ENCODE measurements around the gene FBLN1.

GRCh38 chr22:45542001-45542520, 39.4 kb downstream of the FBLN1 start:
- TF ChIP-seq GATA2 (IDR thresholded peaks at IDR 0.05; ENCODE audit: low read depth, low read length), result no peak
- no peak for TF ChIP-seq GATA3 (IDR thresholded peaks at IDR 0.05; ENCODE audit: low read depth, low read length)

Measured in SH-SY5Y (cell line).